BLaER1 (cell line): Measurements from ENCODE around the gene CRTC1.

Experiments used
- H3K27ac ChIP-seq: shearing (Covaris generic); formaldehyde crosslinking; 2 replicates; pipeline ENCODE4 v1.8.1; 2022
- H3K27me3 ChIP-seq: shearing (Covaris generic); formaldehyde crosslinking; 2 replicates; pipeline ENCODE4 v1.8.1; 2022
- H3K36me3 ChIP-seq: shearing (Covaris generic); formaldehyde crosslinking; 2 replicates; pipeline ENCODE4 v1.8.1; 2022
- H3K4me1 ChIP-seq: shearing (Covaris generic); formaldehyde crosslinking; 2 replicates; pipeline ENCODE4 v1.8.1; 2022
- H3K4me2 ChIP-seq: shearing (Covaris generic); formaldehyde crosslinking; 2 replicates; pipeline ENCODE4 v1.8.1; 2022
- H3K4me3 ChIP-seq: shearing (Covaris generic); formaldehyde crosslinking; 2 replicates; pipeline ENCODE4 v1.8.1; 2022
- H3K9ac ChIP-seq: shearing (Covaris generic); formaldehyde crosslinking; 2 replicates; pipeline ENCODE4 v1.8.1; 2022
- H3K9me3 ChIP-seq: shearing (Covaris generic); formaldehyde crosslinking; 2 replicates; pipeline ENCODE4 v1.8.1; 2022
- H4K20me1 ChIP-seq: shearing (Covaris generic); formaldehyde crosslinking; 2 replicates; pipeline ENCODE4 v1.8.1; 2022
- Cebpa-rat ChIP-seq: shearing (Covaris generic); IDR thresholded peaks from 2 replicates; pipeline ENCODE4 v1.8.1; 2022

Gene CRTC1

DNA sequence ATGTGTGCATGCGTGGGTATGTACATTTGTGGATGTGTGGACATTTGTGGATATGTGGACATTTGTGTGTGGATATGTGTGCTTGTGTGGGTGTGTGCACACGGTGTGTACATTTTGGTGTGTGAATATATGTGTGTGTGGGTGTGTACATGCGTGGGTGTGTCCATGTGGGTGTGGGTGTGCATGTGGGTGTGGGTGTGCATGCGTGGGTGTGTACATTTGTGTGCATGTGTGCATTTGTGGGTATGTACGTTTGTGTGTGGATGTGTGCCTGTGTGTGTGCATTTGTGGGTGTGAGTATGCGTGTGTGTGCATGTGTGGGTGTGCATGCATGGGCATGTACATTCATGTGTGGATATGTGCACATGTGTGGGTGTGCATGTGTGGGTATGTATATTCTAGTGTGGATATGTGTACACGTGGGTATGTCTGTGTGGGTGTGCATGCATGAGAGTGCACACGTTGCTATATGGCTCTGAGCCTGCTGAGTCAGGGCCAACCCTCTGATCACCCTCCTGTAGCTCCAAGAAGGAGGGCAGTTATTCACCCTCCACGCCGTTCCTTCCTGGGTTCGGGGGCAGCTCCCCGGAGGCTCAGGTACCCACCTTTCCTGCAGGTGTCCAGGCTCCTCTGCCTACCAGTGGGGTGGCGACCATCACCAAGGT lies 87.3 kb downstream of the CRTC1 start:
- Histone ChIP-seq H3K4me3 (no peak overlapping the region), H3K27me3 (peaks cover 1% of the 10 kb centered on the region; the same call in 1 of the 2 replicates), H3K9me3 (no peaks in the 10 kb centered on the region), H3K27ac (no peak overlapping the region), H3K36me3 (peaks cover 14% of the 10 kb centered on the region; the same call in 1 of the 2 replicates), H3K4me2 (peak overlapping the region; percentile 47), H3K9ac (no peak overlapping the region), H4K20me1 (peaks cover 44% of the 10 kb centered on the region), H3K4me1 (peaks cover 37% of the 10 kb centered on the region)
- no peak for TF ChIP-seq Cebpa-rat

DNA sequence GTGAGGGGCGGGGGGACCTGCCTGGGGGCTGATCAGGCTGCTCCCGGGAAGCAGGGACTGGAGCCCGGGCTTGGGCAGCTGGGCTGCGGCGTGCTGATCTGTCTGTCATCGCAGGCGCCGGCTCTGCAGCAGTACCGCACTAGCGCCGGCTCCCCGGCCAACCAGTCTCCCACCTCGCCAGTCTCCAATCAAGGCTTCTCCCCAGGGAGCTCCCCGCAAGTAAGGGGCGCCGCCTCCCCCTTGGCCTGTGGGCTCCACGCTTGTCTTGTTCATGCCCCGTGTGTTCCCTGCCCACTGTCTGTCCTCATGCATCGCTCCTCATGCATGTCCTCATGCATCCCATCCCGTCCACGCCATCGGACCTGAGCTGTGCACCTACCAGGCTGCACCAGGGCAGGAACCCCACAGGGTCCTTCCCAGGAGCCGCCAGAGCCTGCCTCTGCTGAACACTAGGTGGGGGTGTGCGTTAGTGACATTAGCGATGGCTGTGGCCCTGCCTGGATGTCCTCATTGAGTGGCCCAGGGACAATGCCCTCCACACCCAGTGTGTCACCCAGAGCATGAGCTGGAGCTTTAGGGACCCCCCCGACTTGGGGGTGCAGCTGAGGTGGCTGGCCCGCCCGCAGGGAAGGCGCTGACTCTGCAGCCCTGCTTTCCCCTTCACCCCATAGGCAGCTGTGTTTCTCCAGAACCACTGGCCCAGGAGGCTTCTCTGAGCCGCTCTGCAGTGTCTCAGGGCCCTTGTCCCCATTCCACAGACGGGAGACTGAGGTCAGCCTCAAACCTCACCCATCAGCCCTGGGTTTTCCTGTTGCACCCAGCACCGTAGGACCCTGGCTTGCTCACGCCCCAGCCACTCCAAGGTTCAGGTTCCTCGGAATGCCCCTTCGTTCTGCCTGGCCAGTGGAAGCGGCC lies 88.1 kb downstream of the CRTC1 start:
- H3K36me3 ChIP-seq: peaks cover 17% of the 10 kb centered on the region; the same call in 1 of the 2 replicates
- peaks cover 34% of the 10 kb centered on the region for H3K4me1 ChIP-seq
- H3K9me3 ChIP-seq: no peaks in the 10 kb centered on the region
- TF ChIP-seq Cebpa-rat: no peak
- H3K27me3 ChIP-seq: peaks cover 9% of the 10 kb centered on the region
- peak overlapping the region; percentile 47 for H3K4me2 ChIP-seq
- H3K27ac ChIP-seq: no peak overlapping the region
- no peak overlapping the region for H3K9ac ChIP-seq
- peaks cover 52% of the 10 kb centered on the region for H4K20me1 ChIP-seq
- H3K4me3 ChIP-seq: no peak overlapping the region

DNA sequence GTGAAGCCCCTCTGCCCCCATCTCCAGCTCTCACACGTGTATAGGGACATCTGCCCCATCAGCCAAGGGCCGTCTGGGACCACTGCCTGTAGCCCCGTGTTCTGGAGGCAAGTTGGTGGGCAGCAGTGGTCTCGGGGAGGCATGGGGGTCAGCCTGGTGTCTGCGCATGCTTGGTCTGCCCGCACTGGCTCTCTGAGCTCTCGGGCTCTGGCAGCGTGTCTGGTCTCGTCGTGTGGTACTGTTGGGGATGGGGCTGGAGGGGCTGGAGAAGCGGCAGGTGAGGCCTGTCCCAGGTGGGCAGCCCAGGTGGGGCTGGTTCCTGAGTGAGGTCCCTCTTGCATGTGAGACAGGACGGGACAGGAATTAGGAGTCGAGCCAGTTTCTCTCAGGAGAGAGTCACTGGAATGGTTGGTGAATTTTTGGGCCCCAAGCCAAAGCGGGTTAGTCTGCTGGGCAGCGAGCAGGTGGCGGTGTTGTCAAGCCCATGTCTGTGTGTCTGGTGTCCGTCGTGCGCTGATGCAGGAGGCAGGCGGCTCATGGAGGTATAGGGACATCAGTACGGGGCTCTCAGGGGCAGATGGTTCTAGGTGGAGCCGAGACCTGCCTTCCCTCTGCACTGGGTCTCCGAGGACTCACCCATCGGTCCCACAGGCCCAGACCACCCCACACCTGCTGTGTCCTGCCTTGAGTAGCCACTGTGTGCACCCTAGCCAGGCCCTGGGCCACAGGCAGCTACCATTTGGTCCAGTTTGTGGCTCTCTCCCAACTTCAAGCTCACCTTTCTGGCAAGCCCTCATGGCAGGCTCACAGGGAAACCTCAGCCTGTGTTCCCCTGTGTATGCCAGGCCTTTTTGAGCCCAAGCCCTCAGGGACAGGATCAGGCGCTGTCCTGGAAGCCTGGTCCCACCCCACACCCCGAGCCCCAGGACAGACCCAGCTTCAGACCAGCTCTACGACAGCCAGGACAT lies 89.4 kb downstream of the CRTC1 start:
- TF ChIP-seq Cebpa-rat: no peak
- Histone ChIP-seq H3K9ac (no peak overlapping the region), H3K4me2 (no peak overlapping the region), H3K36me3 (peaks cover 17% of the 10 kb centered on the region; the same call in 1 of the 2 replicates), H3K4me1 (peaks cover 29% of the 10 kb centered on the region), H3K4me3 (no peak overlapping the region), H3K27ac (no peak overlapping the region), H3K27me3 (peaks cover 22% of the 10 kb centered on the region), H3K9me3 (no peaks in the 10 kb centered on the region), H4K20me1 (peaks cover 61% of the 10 kb centered on the region)

DNA sequence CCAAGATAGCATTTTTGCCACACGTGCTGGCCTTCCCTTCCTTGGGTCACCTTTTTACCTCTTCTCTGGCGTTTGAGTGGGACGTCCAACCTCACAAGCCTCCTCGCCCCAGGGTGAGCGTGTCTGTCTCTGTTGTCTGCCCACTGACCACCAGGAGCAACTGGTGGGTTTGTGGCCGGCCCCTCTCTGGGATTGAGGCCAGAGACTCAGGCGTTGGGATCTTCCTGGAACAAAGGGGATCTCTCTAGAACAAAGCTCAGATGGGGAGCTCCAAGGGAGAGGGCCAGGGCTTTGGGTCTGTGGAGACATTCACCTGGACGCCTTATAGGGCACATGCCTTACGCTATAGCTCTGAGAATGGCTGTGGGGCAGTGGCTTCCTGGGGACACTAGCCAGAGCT lies 90.2 kb downstream of the CRTC1 start:
- Histone ChIP-seq H3K4me3 (no peak overlapping the region), H3K4me1 (peaks cover 23% of the 10 kb centered on the region), H4K20me1 (peaks cover 68% of the 10 kb centered on the region), H3K27ac (no peak overlapping the region), H3K36me3 (peaks cover 16% of the 10 kb centered on the region; the same call in 1 of the 2 replicates), H3K9me3 (no peaks in the 10 kb centered on the region), H3K9ac (no peak overlapping the region), H3K27me3 (peaks cover 30% of the 10 kb centered on the region), H3K4me2 (no peak overlapping the region)
- no peak for TF ChIP-seq Cebpa-rat

DNA sequence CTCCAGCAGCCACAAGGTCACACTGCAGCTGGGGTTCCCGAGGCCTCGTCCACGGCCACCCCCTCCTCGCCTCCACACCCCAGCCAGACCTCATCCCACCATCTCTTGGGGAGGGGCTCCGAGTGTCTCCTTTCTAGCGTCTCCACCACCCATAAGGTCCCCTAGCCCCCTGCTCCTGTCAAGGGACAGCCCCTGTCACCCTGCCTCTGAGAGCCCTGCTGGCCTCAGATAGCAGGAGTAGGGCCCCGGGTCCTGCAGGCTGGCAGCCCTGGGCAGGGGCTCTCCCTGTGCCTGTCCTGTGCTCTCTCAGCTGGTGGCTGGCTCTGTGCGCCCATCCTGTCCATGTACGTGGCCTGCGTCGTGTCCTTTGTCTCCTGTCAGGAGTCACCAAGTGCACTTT lies 90.6 kb downstream of the CRTC1 start:
- Histone ChIP-seq H3K27me3 (peaks cover 34% of the 10 kb centered on the region), H3K9me3 (no peaks in the 10 kb centered on the region), H3K36me3 (peaks cover 12% of the 10 kb centered on the region; the same call in 1 of the 2 replicates), H3K4me2 (no peak overlapping the region), H3K4me3 (no peak overlapping the region), H3K4me1 (peaks cover 20% of the 10 kb centered on the region), H4K20me1 (peaks cover 73% of the 10 kb centered on the region), H3K9ac (no peak overlapping the region), H3K27ac (no peak overlapping the region)
- TF ChIP-seq Cebpa-rat: no peak

DNA sequence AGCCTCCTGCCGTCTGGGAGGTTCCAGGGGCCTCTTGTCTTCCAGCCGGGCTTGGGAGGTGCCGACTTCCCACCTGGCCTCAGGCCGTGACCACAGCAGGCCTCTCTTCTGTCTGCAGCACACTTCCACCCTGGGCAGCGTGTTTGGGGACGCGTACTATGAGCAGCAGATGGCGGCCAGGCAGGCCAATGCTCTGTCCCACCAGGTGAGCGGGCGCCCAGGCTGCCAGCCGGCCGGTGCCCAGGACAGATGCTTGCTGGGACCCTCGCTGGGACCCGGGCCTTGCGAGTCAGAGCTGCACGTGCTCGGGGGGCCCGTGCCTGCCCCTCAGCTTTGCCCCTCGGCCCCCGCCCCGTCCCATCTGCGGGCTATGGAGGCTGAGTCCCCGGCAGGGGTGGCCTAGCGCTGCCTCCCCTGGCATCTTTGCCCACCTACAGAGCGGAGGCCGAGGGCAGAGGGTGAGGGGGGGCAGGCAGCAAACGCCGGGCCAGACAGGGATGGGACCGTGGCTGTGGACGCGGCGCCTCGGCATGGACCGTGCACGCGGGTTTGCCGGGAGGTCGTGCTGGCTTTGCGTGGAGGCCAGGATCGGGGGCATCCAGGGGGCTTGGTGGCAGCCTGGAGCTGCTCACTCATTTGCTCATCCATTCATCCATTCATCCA lies 91.4 kb downstream of the CRTC1 start:
- Histone ChIP-seq H4K20me1 (peaks cover 81% of the 10 kb centered on the region), H3K27ac (no peak overlapping the region), H3K4me3 (no peak overlapping the region), H3K9me3 (no peaks in the 10 kb centered on the region), H3K27me3 (peaks cover 41% of the 10 kb centered on the region), H3K4me2 (no peak overlapping the region), H3K9ac (no peak overlapping the region), H3K4me1 (peaks cover 20% of the 10 kb centered on the region), H3K36me3 (peaks cover 6% of the 10 kb centered on the region; the same call in 1 of the 2 replicates)
- no peak for TF ChIP-seq Cebpa-rat

DNA sequence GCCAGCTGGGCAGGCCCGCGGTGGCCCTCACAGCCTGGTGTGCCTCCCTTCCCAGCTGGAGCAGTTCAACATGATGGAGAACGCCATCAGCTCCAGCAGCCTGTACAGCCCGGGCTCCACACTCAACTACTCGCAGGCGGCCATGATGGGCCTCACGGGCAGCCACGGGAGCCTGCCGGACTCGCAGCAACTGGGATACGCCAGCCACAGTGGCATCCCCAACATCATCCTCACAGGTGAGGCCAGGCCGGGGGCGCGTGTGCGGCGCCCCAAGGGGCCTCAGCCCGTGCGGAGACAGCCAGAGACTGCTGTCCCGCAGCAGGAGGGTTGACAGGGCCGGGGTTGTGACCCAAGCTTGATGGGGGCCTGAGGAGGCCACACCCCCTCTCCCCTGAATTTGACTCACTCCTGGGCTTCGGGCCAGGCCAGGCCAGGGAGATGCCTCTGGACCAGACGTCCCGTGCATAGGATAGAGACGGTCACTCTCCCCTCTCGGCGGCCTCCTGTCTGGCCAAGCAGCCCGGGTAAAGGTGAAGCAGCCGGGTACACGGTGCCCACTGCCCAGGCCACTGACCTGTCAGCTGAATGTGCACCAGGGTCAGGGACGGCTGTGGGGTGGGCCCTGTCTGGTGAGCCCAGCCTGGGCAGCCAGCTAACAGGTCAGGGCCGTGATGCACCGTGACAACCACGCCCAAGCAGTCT lies 92.3 kb downstream of the CRTC1 start:
- no peak overlapping the region for H3K9ac ChIP-seq
- no peak overlapping the region for H3K4me2 ChIP-seq
- H3K9me3 ChIP-seq: no peaks in the 10 kb centered on the region
- H3K36me3 ChIP-seq: peaks cover 6% of the 10 kb centered on the region; the same call in 1 of the 2 replicates
- H4K20me1 ChIP-seq: peaks cover 84% of the 10 kb centered on the region
- no peak overlapping the region for H3K27ac ChIP-seq
- H3K4me1 ChIP-seq: peaks cover 19% of the 10 kb centered on the region
- peaks cover 44% of the 10 kb centered on the region for H3K27me3 ChIP-seq
- no peak overlapping the region for H3K4me3 ChIP-seq
- no peak for TF ChIP-seq Cebpa-rat

GRCh38 chr19:18776288-18776594 lies 92.8 kb downstream of the CRTC1 start:
- H3K27me3 ChIP-seq: peaks cover 47% of the 10 kb centered on the region
- H3K36me3 ChIP-seq: peaks cover 6% of the 10 kb centered on the region; the same call in 1 of the 2 replicates
- no peak overlapping the region for H3K9ac ChIP-seq
- H3K4me1 ChIP-seq: peaks cover 17% of the 10 kb centered on the region
- no peak overlapping the region for H3K27ac ChIP-seq
- no peak overlapping the region for H3K4me2 ChIP-seq
- H3K9me3 ChIP-seq: no peaks in the 10 kb centered on the region
- H3K4me3 ChIP-seq: no peak overlapping the region
- no peak for TF ChIP-seq Cebpa-rat
- H4K20me1 ChIP-seq: peaks cover 85% of the 10 kb centered on the region
